H7 (cell line): ENCODE results near the gene WDR87. TPM values are rescaled to one million over a fixed set of nuclear protein-coding genes. Genes with fewer than 3 reads are reported as not detected.

Experiments used
- DNase-seq: peaks from one replicate; pipeline ENCODE4 v3.0.0; 2012
- H3K27me3 ChIP-seq: 2 replicates; pipeline ENCODE4 v1.6.0; 2011; ENCODE audit warnings: mild to moderate bottlenecking, low read length; ENCODE audit not compliant: control insufficient read depth, insufficient read depth
- H3K36me3 ChIP-seq: replicated peaks from 2 replicates; pipeline ENCODE4 v1.5.1; 2011; ENCODE audit warnings: low read length; ENCODE audit not compliant: control insufficient read depth, insufficient read depth
- H3K4me3 ChIP-seq: 2 replicates; pipeline ENCODE4 v1.5.1; 2011; ENCODE audit warnings: low read depth, mild to moderate bottlenecking, control low read depth, low read length, moderate library complexity; ENCODE audit not compliant: insufficient read depth
- total RNA-seq: library from RNA; depleted of rRNA; stranded (reverse); fragments of >200 nt; shearing (Covaris generic); gene quantifications from 2 replicates; pipeline ENCODE4 v1.2.3, GENCODE V29; 2014; rRNA removed

The WDR87 gene
- not detected in 2 replicates for total RNA-seq

DNA sequence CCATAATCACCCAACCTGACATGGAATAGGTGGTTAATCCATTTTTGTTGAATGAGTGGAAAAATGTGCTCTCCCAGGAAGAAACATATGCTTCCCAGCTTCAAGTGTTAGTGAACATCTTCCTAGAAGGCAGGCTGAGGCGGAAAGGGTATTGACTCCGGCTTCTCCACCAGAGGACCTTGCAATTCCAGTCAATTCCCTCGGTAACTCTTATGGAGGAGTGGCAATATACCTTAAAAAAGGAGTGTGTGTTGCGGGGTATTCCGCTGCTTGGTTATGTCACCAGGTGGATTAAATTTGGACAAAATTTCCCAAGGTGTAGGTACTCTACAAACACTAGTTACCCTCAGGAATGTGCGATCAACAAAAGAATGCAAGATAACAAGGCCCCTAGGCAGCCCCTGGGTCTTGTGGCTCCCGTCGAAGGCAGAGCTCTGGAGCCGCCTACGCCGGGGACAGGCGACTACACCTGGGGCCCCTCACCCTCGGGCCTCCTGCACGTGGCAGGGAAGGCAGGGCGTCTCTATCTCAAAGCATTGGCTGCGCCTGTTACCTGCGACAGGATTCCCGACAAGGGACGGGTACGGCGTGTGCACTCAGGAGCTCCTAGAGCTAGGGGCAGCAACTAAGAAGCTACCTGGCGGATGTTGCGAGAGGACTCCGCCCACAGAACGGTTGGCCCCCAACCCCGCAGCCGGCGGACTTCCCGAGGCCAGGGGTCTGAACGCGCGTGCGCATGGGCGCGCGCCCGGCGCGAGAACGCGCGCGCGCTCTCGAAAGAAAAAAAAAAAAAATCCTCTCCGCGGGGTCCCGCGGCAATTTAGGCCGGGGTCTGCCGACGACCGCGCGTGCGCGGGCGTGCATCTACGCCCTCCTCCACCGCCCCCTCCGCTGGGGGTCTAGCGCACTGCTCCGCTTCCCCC lies at the start of gene WDR87:
TSS of gene WDR87 (minus strand) at position 649 of the 923 bp plus-strand sequence. CDS start 8,355 bp downstream, outside the sequence.
- no peaks in the 10 kb centered on the region for H3K36me3 ChIP-seq
- H3K27me3 ChIP-seq, result no peaks in the 10 kb centered on the region
- H3K4me3 ChIP-seq, result peak within 1 kb of the TSS; percentile 85
- peak; percentile 98 for DNase-seq

GRCh38 chr19:37955986-37956385 lies 49.6 kb upstream of the WDR87 start:
- DNase-seq, result no peak
- Histone ChIP-seq H3K4me3 (no peak overlapping the region), H3K36me3 (no peaks in the 10 kb centered on the region), H3K27me3 (no peaks in the 10 kb centered on the region)

- H3K27me3 ChIP-seq, result no peaks in the 10 kb centered on the region
- DNase-seq, result no peak
- no peaks in the 10 kb centered on the region for H3K36me3 ChIP-seq
- no peak overlapping the region for H3K4me3 ChIP-seq
Measured at GRCh38 chr19:37954421-37954874, 48.1 kb upstream of the WDR87 start.

DNA sequence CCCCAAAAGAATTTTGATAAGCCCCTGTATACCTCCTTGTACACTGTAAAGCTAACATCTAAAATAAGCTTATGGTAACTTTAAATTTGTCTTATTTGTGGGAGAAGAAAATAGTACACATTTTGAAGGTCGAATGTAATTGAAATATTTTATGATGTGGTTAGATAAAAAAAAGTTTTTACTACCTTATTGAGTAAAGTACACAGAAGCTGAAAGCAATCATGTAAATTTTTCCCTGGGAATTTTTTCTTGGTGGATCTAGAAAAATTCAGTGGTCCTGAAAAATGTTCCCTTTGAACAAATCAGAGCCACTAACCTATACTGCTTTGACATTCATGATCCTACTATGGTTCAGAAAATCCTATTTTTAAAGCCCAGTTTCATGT lies 47.5 kb upstream of the WDR87 start:
- Histone ChIP-seq H3K4me3 (no peak overlapping the region), H3K27me3 (no peaks in the 10 kb centered on the region), H3K36me3 (no peaks in the 10 kb centered on the region; the same call in 1 of the 2 replicates)
- no peak for DNase-seq

DNA sequence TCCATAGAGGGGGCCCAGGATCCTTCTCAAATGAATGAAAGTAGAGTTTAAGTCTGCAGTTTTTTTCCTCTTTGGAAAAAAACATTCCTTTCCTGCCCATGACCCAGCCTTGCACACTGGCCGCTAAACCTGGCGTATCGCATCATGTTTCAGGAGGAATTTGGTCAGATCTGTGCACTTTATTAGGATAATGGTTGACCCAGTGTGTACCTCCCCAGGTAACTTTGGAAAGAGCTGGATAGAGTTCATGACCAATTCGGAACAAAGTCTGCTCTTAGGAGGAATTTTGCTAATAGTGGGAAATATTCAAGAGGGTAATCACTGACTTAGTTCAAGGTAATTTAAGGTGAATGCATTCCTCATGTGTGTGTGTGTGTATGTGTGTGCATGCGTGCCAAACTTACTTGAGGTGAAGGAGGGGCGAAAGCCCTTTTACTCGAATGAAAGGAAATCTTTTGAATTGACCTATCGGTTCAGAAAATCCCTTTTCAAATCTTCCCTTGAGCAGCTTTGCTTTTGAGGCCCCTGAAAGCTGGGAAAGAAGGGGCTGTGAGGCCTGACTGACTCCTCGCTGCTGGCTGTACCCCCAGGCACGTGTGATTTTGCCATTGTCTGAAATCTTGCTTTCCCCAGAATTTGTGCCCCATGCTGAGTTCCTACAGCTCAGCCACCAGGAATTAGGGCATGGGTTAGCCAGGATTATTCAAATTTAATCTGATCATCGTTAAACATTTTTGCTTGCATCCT lies 47.0 kb upstream of the WDR87 start:
- Histone ChIP-seq H3K4me3 (no peak overlapping the region), H3K27me3 (no peaks in the 10 kb centered on the region), H3K36me3 (no peaks in the 10 kb centered on the region; the same call in 1 of the 2 replicates)
- DNase-seq, result peak; percentile 66

- no peaks in the 10 kb centered on the region; the same call in 1 of the 2 replicates for H3K36me3 ChIP-seq
- H3K4me3 ChIP-seq, result no peak overlapping the region
- no peak for DNase-seq
- no peaks in the 10 kb centered on the region for H3K27me3 ChIP-seq
Measured at GRCh38 chr19:37951816-37952210, 45.4 kb upstream of the WDR87 start.

- peak; percentile 51 for DNase-seq
- Histone ChIP-seq H3K27me3 (no peaks in the 10 kb centered on the region), H3K36me3 (no peaks in the 10 kb centered on the region; the same call in 1 of the 2 replicates), H3K4me3 (no peak overlapping the region)
Measured at GRCh38 chr19:37950471-37951175, 44.2 kb upstream of the WDR87 start.

DNA sequence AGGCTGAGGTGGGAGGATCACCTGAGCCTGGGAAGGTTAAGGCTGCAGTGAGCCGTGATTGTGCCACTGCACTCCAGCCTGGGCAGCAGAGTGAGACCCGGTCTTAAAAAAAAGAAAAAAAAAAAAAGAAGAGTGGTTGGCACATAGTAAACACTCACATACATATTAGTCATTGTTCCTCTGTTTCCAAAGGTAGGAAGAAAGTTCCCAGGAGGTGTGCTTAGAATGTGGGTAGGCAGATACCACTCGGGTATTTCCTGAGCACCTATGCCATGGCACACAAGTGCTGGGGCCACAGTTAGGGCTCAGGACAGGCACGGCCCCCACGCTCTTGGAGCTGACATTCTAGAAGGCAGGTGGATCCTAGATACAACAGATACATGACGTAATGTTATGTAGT lies 42.0 kb upstream of the WDR87 start:
- no peak for DNase-seq
- H3K27me3 ChIP-seq, result no peaks in the 10 kb centered on the region
- H3K36me3 ChIP-seq, result no peaks in the 10 kb centered on the region; the same call in 1 of the 2 replicates
- H3K4me3 ChIP-seq, result no peak overlapping the region

GRCh38 chr19:37947778-37948177 lies 41.4 kb upstream of the WDR87 start:
- no peak for DNase-seq
- Histone ChIP-seq H3K27me3 (no peaks in the 10 kb centered on the region), H3K4me3 (no peak overlapping the region), H3K36me3 (no peaks in the 10 kb centered on the region; the same call in 1 of the 2 replicates)

- DNase-seq, result no peak
- no peaks in the 10 kb centered on the region for H3K27me3 ChIP-seq
- no peak overlapping the region for H3K4me3 ChIP-seq
- no peaks in the 10 kb centered on the region; the same call in 1 of the 2 replicates for H3K36me3 ChIP-seq
Measured at GRCh38 chr19:37946132-37946531, 39.7 kb upstream of the WDR87 start.

DNA sequence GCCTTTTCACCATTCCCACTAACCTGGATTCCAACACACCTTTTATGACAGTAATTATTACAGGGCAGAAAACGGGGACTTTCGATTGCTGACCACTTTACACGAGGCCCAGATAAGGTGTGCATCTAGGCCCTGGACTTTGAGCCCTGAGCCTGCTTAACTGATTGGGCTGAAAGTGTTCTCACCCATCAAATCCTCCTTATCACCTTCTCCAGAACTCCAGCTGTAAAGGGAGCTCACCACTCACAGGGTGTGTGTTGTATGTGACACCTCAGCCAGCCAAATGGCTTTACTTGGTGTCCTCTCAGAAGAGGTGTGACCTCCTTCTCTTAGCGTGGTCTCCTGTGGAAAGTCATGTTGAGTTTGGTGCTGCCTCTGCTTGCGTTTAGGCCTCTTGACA lies 37.1 kb upstream of the WDR87 start:
- Histone ChIP-seq H3K27me3 (no peaks in the 10 kb centered on the region), H3K36me3 (no peaks in the 10 kb centered on the region), H3K4me3 (no peak overlapping the region)
- no peak for DNase-seq

DNA sequence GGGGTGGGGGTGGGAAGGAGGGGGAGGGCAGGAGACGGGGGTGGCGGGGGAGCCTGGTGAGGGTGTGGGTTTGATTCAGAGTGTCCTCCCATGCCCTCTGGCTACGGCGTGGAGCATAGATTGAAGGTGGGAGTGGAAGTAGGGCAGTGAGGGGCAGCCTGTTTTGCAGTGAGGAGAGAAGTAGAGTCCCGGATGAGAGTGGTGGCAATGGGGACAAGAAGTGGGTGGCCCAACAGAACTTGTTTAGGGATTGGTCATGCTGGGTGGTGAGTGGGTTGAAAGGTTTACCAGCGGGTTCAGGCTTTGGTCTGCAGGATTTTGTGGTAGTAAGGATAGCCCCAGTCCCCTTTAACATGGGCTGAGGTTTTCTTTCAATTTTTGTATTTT lies 36.1 kb upstream of the WDR87 start:
- Histone ChIP-seq H3K36me3 (no peaks in the 10 kb centered on the region), H3K4me3 (no peak overlapping the region), H3K27me3 (no peaks in the 10 kb centered on the region)
- DNase-seq, result no peak

DNA sequence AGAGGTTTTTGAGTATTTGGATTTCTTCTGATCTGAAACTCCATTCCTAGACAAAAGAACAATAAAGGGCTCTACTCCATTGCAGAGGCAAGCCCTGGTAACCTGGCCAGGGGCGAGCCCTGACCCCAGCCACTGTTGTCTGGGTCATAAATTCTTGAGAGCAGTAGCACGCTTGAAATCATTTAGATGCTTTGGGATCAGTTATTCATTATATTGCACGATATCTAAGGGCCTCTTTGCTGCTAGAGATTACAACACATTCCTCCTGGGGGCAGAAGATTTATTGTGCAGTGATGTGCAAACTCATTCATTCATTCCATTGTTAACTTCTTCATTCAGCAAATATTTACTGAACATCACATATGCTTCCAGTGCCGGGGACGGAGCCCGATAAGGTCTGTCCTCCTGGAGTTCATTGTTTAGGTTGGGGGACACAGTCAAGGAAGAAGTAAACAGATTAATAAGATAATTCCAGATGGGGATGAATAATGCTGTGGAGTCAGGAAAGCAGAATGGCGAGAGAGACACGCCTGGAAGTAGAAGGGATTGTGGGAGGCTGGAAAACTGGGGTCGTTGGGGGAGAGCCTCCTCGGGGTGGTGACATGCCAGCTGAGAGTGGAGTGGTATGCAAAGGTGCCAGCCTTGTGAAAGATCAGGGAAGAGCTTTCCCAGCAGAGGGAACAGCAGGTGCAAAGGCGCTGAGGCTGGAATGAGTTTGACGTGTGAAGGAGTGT lies 35.6 kb upstream of the WDR87 start:
- no peak for DNase-seq
- Histone ChIP-seq H3K27me3 (no peaks in the 10 kb centered on the region), H3K4me3 (no peak overlapping the region), H3K36me3 (no peaks in the 10 kb centered on the region)

DNA sequence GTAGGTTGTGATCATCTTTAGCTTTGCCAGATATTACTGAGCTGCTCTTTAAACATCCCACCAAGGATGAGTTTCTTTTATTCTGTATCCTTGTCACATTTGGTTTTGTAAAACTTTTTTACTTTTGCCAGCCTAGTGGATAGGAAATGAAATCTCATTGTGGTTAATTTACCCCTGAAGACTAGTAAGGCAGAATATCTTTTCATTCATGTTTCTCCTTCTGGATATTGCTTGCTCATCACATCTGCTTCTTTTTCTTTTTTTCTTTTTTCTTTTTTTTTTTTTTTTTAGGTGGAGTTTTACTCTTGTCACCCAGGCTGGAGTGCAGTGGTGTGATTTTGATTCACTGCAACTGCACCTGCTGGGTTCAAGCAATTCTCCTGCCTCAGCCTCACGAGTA lies 32.0 kb upstream of the WDR87 start:
- peaks cover 2% of the 10 kb centered on the region; the same call in 1 of the 2 replicates for H3K36me3 ChIP-seq
- no peaks in the 10 kb centered on the region for H3K27me3 ChIP-seq
- no peak overlapping the region for H3K4me3 ChIP-seq
- DNase-seq, result no peak
